Kasumi-1 (cell line): Measurements from ENCODE around the gene CLEC12A.
A peak's percentile ranks its signal among the peaks of the same experiment; 100 is the strongest.
"Not testable (repeated sequence)": the region's sequence is repeated elsewhere in the genome, so short reads cannot be mapped to it uniquely, and the experiment has no call there.

Experiments
- DNase-seq, 2 experiments: peaks; one replicate each; lab custom pipeline; 2025; lab: John Stamatoyannopoulos, UW

The CLEC12A gene

DNA sequence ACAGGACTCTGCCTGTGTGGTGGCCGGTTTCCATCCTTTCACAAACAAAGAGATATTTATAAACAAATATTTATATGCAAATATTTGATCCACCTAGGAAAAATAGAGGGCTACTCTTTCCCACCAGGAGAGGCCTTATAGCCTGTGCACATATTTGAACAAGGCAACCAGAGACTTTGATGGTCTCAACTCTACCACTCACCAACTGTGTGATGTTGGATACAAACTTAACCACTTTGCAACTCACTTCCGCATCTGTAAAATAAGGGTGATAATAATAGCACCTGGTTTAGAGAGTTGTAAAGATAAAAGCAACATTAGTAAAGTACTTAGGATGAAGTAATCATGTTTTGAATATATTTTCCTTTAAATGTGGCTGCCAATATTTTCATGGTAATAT is 1.5 kb upstream of the CLEC12A start:
- no peak for DNase-seq

DNA sequence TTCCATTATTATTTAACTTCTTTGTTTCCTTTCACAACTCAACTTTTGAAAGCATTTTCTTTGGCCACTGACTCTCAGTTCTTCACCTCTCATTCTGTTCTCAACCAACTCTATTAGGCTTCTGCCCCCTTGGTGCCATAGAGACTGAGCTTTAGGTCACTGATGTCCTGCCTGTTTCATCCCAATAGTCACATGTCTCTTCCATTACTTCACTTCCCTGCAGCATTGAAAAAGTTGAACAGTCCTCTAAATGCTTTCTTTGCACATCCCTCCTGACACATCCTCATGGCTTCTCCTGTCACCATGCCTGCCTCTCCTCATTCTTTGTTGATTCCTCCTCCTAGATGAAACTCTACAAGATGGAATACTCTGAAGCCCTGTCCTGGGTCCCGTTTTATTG is 2.7 kb downstream of the CLEC12A start:
- no peak for DNase-seq

- not testable (repeated sequence) for DNase-seq
Measured at GRCh38 chr12:9974731-9975130, 3.5 kb downstream of the CLEC12A start.

GRCh38 chr12:9975614-9976013 is 4.4 kb downstream of the CLEC12A start:
- DNase-seq = no peak

DNA sequence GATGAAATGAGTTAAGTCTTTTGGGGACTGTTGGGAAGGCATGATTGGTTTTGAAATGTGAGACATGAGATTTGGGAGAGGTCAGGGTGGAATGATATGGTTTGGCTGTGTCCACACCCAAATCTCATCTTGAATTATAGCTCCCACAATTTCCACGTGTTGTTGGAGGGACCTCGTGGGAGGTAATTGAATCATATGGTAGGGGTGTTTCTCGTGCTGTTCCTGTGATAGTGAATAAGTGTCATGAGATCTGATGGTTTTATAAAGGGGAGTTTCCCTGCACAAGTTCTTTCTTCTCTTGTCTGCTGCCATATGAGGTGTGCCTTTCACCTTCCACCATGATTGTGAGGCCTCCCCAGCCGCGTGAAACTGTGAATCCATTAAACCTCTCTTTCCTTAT is 5.4 kb downstream of the CLEC12A start:
- not testable (repeated sequence) for DNase-seq

DNA sequence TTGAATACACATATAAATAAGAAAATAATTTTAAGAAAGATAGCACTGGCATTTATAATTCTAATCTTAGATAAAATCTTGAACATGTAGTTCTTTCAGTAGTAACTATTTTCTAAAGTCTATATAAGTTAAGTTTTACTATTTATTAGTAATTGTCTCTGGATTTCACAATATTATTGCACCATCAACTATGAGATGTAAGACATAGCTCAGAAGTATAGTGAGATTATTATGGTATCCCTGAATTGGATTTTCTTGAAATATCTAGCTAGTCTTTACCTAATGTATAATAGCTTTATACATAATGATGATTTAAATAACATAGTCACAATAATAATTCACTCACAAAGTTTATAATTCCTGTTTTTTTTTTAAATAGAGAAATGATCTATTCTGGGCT is 6.7 kb downstream of the CLEC12A start:
- no peak for DNase-seq

DNA sequence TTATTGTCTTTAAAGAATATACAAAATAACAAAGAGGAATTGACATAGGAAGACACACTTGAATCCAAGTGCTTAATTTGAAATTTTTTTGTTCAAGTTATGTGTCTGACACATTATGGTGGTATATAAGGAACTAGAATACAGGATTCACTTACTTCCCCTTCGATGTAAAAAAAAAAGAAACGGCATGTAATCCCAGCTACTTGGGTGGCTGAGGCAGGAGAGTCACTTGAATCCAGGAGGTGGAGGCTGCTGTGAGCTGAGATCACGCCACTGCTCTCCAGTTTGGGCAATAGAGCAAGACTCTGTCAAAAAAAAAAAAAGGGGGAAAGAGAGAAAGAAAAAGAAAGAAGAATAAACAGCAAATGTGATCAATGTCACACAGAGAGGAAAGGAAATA is 8.9 kb downstream of the CLEC12A start:
- peak in 1 of 2 experiments; percentile 13 for DNase-seq

GRCh38 chr12:9991876-9992275 is 20.7 kb downstream of the CLEC12A start:
- no peak for DNase-seq

DNA sequence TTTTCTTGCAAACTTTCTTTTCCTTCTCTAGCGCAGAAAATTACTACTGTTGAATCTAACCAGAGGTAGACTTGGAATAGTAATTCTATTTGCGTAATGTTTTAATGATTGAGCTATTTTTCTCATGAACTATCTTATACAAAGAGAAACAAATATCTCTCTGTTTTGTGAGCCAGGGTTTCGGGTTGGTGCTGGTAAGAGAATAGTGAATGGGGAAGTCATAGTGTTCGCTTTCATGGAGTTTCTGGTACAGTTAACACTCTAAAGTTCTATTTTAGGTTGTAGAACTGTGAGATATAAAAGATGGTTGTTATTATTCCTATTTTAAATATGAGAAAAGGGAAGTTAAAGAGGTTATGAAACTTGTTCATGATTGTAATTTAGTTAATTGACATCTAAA is 21.1 kb downstream of the CLEC12A start:
- DNase-seq = peak in 1 of 2 experiments; percentile 4

GRCh38 chr12:9999016-9999415 is 27.8 kb downstream of the CLEC12A start, which contains the start of gene CLEC1B:
CLEC1B (minus strand) TSS chr12:9999121; CDS start chr12:9999100, 21 bp downstream.
- DNase-seq = no peak

DNA sequence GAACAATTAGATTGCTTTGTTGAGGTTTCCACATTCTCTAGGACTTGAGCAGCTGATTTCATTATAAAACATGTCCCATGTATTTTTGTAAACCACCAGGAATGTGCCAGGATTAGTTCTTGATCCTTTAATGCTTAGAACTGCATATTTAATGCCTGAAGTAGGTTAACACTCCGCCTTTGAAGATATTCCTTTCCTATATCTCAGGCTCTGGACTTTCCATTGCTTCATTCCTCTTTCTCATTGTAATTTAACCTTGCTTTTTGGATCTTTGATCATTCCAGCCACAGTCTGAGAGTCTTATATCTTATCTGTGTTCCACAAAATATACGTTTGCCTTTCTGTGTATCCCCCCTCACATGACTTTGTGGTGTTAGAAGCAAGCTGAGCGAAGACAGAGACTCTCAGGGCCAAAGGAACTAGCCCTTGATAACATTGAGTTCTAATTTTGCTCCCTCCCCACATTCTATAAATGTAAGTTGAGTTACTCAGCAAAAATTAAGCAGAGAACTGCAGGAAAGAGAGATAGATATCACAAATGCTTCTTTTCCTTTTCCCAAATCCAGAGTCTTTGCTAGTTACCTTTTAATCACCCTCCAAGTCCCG is 30.1 kb downstream of the CLEC12A start:
- no peak for DNase-seq

DNA sequence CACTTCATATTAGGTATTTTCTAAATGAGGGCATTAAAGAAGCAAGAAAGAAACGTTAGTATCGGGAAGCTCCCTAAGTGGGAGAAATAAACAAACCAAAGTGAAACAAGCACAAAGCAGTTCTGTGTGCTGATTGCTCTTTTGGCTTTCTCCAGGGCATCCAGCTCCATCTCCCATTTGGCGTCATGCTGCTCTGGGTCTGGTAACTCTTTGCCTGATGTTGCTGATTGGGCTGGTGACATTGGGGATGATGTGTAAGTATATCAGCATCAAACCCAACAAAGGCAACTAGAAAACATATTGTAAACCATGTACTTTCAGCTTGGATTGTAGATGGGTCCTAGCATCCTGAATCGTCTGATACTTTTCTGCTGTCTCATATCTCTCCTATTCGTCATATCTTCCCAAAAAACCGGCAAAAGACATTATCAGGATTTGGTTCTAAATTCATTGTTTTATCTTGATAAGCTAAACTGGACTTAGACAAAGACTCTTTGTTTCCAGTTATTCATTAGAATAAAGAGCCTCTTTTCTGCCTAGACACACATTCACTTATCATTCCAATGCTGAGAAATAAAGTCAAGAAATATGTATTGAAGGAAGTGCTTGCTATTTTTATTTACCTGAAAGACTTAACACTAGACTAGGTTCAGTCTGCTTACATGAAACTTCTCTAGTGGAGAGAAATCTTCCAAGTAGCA is 41.6 kb downstream of the CLEC12A start:
- DNase-seq = no peak

GRCh38 chr12:10015450-10015849 is 44.2 kb downstream of the CLEC12A start:
- DNase-seq = no peak

DNA sequence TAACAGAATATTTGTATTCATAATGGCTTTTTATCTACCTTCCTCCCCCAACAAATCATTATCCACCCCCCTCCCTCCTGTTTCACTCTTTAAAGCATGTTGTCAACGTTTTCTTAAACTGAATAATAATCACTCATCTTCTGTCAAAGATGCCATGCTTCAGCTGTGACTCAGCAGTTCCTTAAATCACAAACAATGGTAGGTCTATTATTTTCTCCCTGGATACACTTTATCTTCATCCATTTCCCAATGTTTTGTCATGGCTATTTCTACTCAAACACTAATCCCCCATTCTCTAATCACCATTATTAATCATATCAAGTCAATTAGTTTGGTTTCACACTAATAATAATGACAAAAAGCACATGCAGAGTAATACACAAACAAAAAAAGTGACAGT is 45.7 kb downstream of the CLEC12A start:
- DNase-seq = no peak

DNA sequence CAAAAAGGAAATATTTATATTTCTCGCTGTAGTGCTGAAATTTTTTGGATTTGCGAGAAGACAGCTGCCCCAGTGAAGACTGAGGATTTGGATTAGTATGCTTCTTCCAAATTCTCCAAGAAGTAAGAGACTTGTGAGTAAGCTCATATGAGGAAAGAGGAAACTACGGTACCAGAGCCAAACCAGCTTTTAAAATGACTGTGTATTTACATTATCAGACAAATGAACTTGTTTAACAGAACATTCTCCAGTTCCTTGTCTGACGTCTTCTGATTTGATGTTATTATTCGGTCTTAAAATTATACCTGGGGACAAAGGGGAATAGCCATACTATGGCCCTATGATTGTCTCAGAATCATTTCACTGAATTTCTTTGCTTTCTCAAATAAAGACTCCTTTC is 47.2 kb downstream of the CLEC12A start:
- no peak for DNase-seq

GRCh38 chr12:10021342-10021741 is 50.1 kb downstream of the CLEC12A start:
- no peak for DNase-seq

- DNase-seq = no peak
Measured at GRCh38 chr12:10025236-10025635, 54.0 kb downstream of the CLEC12A start.

DNA sequence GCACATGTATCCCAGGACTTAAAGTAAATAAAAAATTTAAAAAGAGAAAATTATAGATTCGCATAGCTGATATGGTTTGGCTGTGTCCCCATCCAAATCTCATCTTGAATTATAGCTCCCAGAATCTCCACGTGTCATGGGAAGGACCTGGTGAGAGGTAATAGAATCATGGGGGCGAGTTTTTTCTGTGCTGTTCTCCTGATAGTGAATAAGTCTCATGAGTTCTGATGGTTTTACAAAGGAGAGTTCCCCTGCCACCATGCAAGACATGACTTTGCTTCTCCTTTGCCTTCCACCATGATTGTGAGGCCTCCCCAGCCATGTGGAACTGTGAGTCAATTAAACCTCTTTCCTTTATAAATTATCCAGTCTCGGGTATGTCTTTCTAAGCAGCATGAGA is 55.5 kb downstream of the CLEC12A start:
- DNase-seq = not testable (repeated sequence)

DNA sequence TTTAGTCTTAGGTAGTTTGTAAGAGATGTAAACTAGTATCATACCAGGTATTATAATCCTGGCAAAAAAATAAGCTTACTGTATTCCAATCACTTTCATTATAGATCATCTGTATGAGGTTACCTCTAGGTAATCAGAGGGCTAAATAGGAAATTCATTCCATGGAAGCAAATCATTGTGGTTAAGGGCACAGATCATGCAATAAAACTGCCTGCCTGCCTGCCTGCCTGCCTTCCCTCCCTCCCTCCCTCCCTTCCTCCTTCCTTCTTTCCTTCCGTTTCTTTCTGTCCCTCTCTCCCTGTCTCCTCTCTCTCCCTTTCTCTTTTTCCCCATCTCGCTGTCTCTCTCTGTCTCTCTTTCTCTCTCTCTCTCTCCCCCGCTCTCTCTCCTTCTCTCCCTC is 56.1 kb downstream of the CLEC12A start:
- DNase-seq = no peak

GRCh38 chr12:10027721-10028120 is 56.5 kb downstream of the CLEC12A start:
- peak; percentile 15 to 39 for DNase-seq

- DNase-seq = no peak
Measured at GRCh38 chr12:10030446-10030845, 59.2 kb downstream of the CLEC12A start, which contains the start of gene CLEC9A. CLEC9A (plus strand) TSS chr12:10030682; CDS start chr12:10052688, 22,006 bp downstream.

- DNase-seq = no peak
Measured at GRCh38 chr12:10031321-10031720, 60.1 kb downstream of the CLEC12A start.

DNA sequence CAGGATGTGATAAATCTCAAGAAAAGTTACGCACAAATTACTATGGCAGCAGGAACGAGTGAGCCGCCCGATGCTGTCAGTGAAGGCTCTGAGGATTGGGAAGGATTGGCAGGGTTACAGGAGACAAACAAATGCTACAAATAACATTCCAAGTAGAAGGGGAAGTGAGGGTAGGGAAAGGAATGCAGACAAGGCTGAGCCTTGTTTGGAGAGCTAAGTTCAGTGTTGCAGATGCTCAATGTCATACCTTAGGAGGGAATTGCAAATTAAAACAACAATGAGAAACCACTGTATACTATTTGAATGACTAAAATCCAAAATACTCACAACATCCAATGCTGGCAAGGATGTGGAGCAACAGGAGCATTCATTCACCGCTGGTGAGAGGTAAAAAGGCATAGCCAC is 60.6 kb downstream of the CLEC12A start:
- DNase-seq = no peak
